ENCODE data around the gene C1D.
"Not testable (repeated sequence)": the region's sequence is repeated elsewhere in the genome, so short reads cannot be mapped to it uniquely, and the experiment has no call there.

The C1D gene

GRCh38 chr2:68086166-68086565 lies 23.4 kb upstream of the C1D start:
- H3K36me3 ChIP-seq (ENCODE audit: insufficient read depth, low read length): no peaks in the 10 kb centered on the region
- no peaks in the 10 kb centered on the region for H3K9me2 ChIP-seq (ENCODE audit: low read depth, low read length)
- no peaks in the 10 kb centered on the region for H3K79me2 ChIP-seq (ENCODE audit: insufficient read depth, low read length)
- H3K4me1 ChIP-seq (ENCODE audit: insufficient read depth, low read length, severe bottlenecking): no peaks in the 10 kb centered on the region
- TF ChIP-seq EZH2 (IDR thresholded peaks at IDR 0.05; ENCODE audit: borderline replicate concordance, low read length) (no peak), CTCF (IDR thresholded peaks at IDR 0.05; ENCODE audit: low read length) (no peak)
- no peaks in the 10 kb centered on the region for H4K20me1 ChIP-seq (ENCODE audit: insufficient read depth, low read length)
- H3K4me2 ChIP-seq (ENCODE audit: low read length): no peak overlapping the region
- no peaks in the 10 kb centered on the region for H3K9me3 ChIP-seq (ENCODE audit: low read length)
- H2AFZ ChIP-seq (ENCODE audit: low read length): no peak overlapping the region
- no peaks in the 10 kb centered on the region for H3K27me3 ChIP-seq (ENCODE audit: insufficient read depth, low read length)
- no peak overlapping the region for H3K27ac ChIP-seq (ENCODE audit: low read depth, low read length, poor library complexity, severe bottlenecking)
- no peak overlapping the region for H3K4me3 ChIP-seq (ENCODE audit: low read depth, low read length, poor library complexity, severe bottlenecking)
- H3F3A ChIP-seq (ENCODE audit: insufficient read depth, low read length): no peaks in the 10 kb centered on the region
- H3K9ac ChIP-seq (ENCODE audit: low read length): no peak overlapping the region

GRCh38 chr2:68083346-68083745 lies 20.5 kb upstream of the C1D start:
- Histone ChIP-seq H3K27me3 (ENCODE audit: insufficient read depth, low read length) (no peaks in the 10 kb centered on the region), H3K9me2 (ENCODE audit: low read depth, low read length) (no peaks in the 10 kb centered on the region), H3K27ac (ENCODE audit: low read depth, low read length, poor library complexity, severe bottlenecking) (no peak overlapping the region), H3F3A (ENCODE audit: insufficient read depth, low read length) (no peaks in the 10 kb centered on the region), H3K79me2 (ENCODE audit: insufficient read depth, low read length) (no peaks in the 10 kb centered on the region), H4K20me1 (ENCODE audit: insufficient read depth, low read length) (no peaks in the 10 kb centered on the region), H3K4me2 (ENCODE audit: low read length) (no peak overlapping the region), H3K4me1 (ENCODE audit: insufficient read depth, low read length, severe bottlenecking) (no peaks in the 10 kb centered on the region), H3K36me3 (ENCODE audit: insufficient read depth, low read length) (no peaks in the 10 kb centered on the region), H3K9ac (ENCODE audit: low read length) (no peak overlapping the region), H2AFZ (ENCODE audit: low read length) (no peak overlapping the region), H3K4me3 (ENCODE audit: low read depth, low read length, poor library complexity, severe bottlenecking) (no peak overlapping the region), H3K9me3 (ENCODE audit: low read length) (no peaks in the 10 kb centered on the region)
- TF ChIP-seq CTCF (IDR thresholded peaks at IDR 0.05; ENCODE audit: low read length) (no peak), EZH2 (IDR thresholded peaks at IDR 0.05; ENCODE audit: borderline replicate concordance, low read length) (no peak)

- H2AFZ ChIP-seq (ENCODE audit: low read length): no peak overlapping the region
- TF ChIP-seq EZH2 (IDR thresholded peaks at IDR 0.05; ENCODE audit: borderline replicate concordance, low read length): no peak
- no peak for TF ChIP-seq CTCF (IDR thresholded peaks at IDR 0.05; ENCODE audit: low read length)
- no peak overlapping the region for H3K4me3 ChIP-seq (ENCODE audit: low read depth, low read length, poor library complexity, severe bottlenecking)
- H3K36me3 ChIP-seq (ENCODE audit: insufficient read depth, low read length): no peaks in the 10 kb centered on the region
- no peaks in the 10 kb centered on the region for H4K20me1 ChIP-seq (ENCODE audit: insufficient read depth, low read length)
- H3K27me3 ChIP-seq (ENCODE audit: insufficient read depth, low read length): no peaks in the 10 kb centered on the region
- H3K9me2 ChIP-seq (ENCODE audit: low read depth, low read length): no peaks in the 10 kb centered on the region
- no peak overlapping the region for H3K4me2 ChIP-seq (ENCODE audit: low read length)
- no peaks in the 10 kb centered on the region for H3K9me3 ChIP-seq (ENCODE audit: low read length)
- no peaks in the 10 kb centered on the region for H3K4me1 ChIP-seq (ENCODE audit: insufficient read depth, low read length, severe bottlenecking)
- H3K9ac ChIP-seq (ENCODE audit: low read length): no peak overlapping the region
- H3F3A ChIP-seq (ENCODE audit: insufficient read depth, low read length): no peaks in the 10 kb centered on the region
- no peak overlapping the region for H3K27ac ChIP-seq (ENCODE audit: low read depth, low read length, poor library complexity, severe bottlenecking)
- no peaks in the 10 kb centered on the region for H3K79me2 ChIP-seq (ENCODE audit: insufficient read depth, low read length)
These were observed 11.2 kb upstream of the C1D start for GRCh38 chr2:68074050-68074449.

GRCh38 chr2:68063797-68064646 lies 1.2 kb upstream of the C1D start:
- Histone ChIP-seq H2AFZ (ENCODE audit: low read length) (peak overlapping the region; percentile 83), H3K4me1 (ENCODE audit: insufficient read depth, low read length, severe bottlenecking) (peaks cover 28% of the 10 kb centered on the region), H3K4me2 (ENCODE audit: low read length) (peak overlapping the region; percentile 99), H3K9ac (ENCODE audit: low read length) (peak overlapping the region; percentile 74; the same call in 1 of the 2 replicates), H3K4me3 (ENCODE audit: low read depth, low read length, poor library complexity, severe bottlenecking) (peak overlapping the region; percentile 78), H3K79me2 (ENCODE audit: insufficient read depth, low read length) (peaks cover 34% of the 10 kb centered on the region)
- not testable (repeated sequence) for H3F3A ChIP-seq (ENCODE audit: insufficient read depth, low read length); H4K20me1 ChIP-seq (ENCODE audit: insufficient read depth, low read length); H3K9me3 ChIP-seq (ENCODE audit: low read length); H3K9me2 ChIP-seq (ENCODE audit: low read depth, low read length); H3K36me3 ChIP-seq (ENCODE audit: insufficient read depth, low read length); H3K27ac ChIP-seq (ENCODE audit: low read depth, low read length, poor library complexity, severe bottlenecking); H3K27me3 ChIP-seq (ENCODE audit: insufficient read depth, low read length)
